ENCODE measurements around the gene DPP6.

The DPP6 gene

GRCh38 chr7:154375956-154376355 lies 323.8 kb downstream of the DPP6 start:
- H3K36me3 ChIP-seq (ENCODE audit: control insufficient read depth, insufficient read depth, low read length), result no peaks in the 10 kb centered on the region
- H3K27me3 ChIP-seq (replicated peaks; ENCODE audit: control insufficient read depth, insufficient read depth, low read length), result no peaks in the 10 kb centered on the region
- no peak overlapping the region for H3K4me3 ChIP-seq (replicated peaks; ENCODE audit: low read depth, low read length)
- TF ChIP-seq CTCF (IDR thresholded peaks at IDR 0.05; ENCODE audit: insufficient read depth, low read length, poor library complexity, severe bottlenecking), result no peak
- DNase-seq (ENCODE audit: extremely low read depth, insufficient read length), result no peak

- DNase-seq (ENCODE audit: extremely low read depth, insufficient read length), result no peak
- Histone ChIP-seq H3K27me3 (replicated peaks; ENCODE audit: control insufficient read depth, insufficient read depth, low read length) (no peaks in the 10 kb centered on the region), H3K36me3 (ENCODE audit: control insufficient read depth, insufficient read depth, low read length) (no peaks in the 10 kb centered on the region), H3K4me3 (replicated peaks; ENCODE audit: low read depth, low read length) (no peak overlapping the region)
- TF ChIP-seq CTCF (IDR thresholded peaks at IDR 0.05; ENCODE audit: insufficient read depth, low read length, poor library complexity, severe bottlenecking), result no peak
Observed at GRCh38 chr7:154380771-154381170, 328.6 kb downstream of the DPP6 start.

- no peak for TF ChIP-seq CTCF (IDR thresholded peaks at IDR 0.05; ENCODE audit: insufficient read depth, low read length, poor library complexity, severe bottlenecking)
- Histone ChIP-seq H3K27me3 (replicated peaks; ENCODE audit: control insufficient read depth, insufficient read depth, low read length) (no peaks in the 10 kb centered on the region), H3K36me3 (ENCODE audit: control insufficient read depth, insufficient read depth, low read length) (no peaks in the 10 kb centered on the region), H3K4me3 (replicated peaks; ENCODE audit: low read depth, low read length) (no peak overlapping the region)
- no peak for DNase-seq (ENCODE audit: extremely low read depth, insufficient read length)
Observed at GRCh38 chr7:154383045-154383444, 330.8 kb downstream of the DPP6 start.

- H3K4me3 ChIP-seq (replicated peaks; ENCODE audit: low read depth, low read length), result no peak overlapping the region
- no peak for DNase-seq (ENCODE audit: extremely low read depth, insufficient read length)
- no peak for TF ChIP-seq CTCF (IDR thresholded peaks at IDR 0.05; ENCODE audit: insufficient read depth, low read length, poor library complexity, severe bottlenecking)
- no peaks in the 10 kb centered on the region for H3K27me3 ChIP-seq (replicated peaks; ENCODE audit: control insufficient read depth, insufficient read depth, low read length)
- H3K36me3 ChIP-seq (ENCODE audit: control insufficient read depth, insufficient read depth, low read length), result no peaks in the 10 kb centered on the region
Observed at GRCh38 chr7:154385214-154385613, 333.0 kb downstream of the DPP6 start.

GRCh38 chr7:154387252-154387651 lies 335.1 kb downstream of the DPP6 start:
- no peak overlapping the region for H3K4me3 ChIP-seq (replicated peaks; ENCODE audit: low read depth, low read length)
- no peaks in the 10 kb centered on the region for H3K27me3 ChIP-seq (replicated peaks; ENCODE audit: control insufficient read depth, insufficient read depth, low read length)
- no peak for DNase-seq (ENCODE audit: extremely low read depth, insufficient read length)
- H3K36me3 ChIP-seq (ENCODE audit: control insufficient read depth, insufficient read depth, low read length), result no peaks in the 10 kb centered on the region
- TF ChIP-seq CTCF (IDR thresholded peaks at IDR 0.05; ENCODE audit: insufficient read depth, low read length, poor library complexity, severe bottlenecking), result no peak

GRCh38 chr7:154388412-154388811 lies 336.2 kb downstream of the DPP6 start:
- no peaks in the 10 kb centered on the region for H3K36me3 ChIP-seq (ENCODE audit: control insufficient read depth, insufficient read depth, low read length)
- DNase-seq (ENCODE audit: extremely low read depth, insufficient read length), result no peak
- no peak for TF ChIP-seq CTCF (IDR thresholded peaks at IDR 0.05; ENCODE audit: insufficient read depth, low read length, poor library complexity, severe bottlenecking)
- no peaks in the 10 kb centered on the region for H3K27me3 ChIP-seq (replicated peaks; ENCODE audit: control insufficient read depth, insufficient read depth, low read length)
- H3K4me3 ChIP-seq (replicated peaks; ENCODE audit: low read depth, low read length), result no peak overlapping the region

Data from GM06990 (cell line).